ENCODE data around the gene STK32C.

The STK32C gene

DNA sequence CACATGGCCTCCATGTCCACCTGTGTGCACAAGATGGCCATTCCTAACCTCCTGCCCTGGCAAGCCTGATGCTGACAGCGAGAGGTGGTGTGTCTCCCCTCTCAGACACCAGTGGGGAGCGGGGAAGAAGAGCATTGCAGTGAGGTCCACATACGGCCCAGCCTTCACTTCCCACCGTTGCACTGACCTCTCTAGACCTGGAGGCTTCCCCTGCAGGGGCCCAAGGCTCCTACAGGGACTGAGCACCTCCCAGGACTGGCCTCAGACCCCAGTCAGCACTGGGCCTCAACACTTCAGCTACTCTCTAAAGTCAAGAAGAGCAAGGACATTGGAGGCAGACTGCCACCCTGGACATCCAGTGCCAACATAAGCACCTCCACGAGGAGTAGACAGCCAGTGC is 15.9 kb downstream of the STK32C start:
- FAIRE-seq (no peak), DNase-seq (ENCODE audit: extremely low spot score, insufficient read length, low read depth) (no peak)

DNA sequence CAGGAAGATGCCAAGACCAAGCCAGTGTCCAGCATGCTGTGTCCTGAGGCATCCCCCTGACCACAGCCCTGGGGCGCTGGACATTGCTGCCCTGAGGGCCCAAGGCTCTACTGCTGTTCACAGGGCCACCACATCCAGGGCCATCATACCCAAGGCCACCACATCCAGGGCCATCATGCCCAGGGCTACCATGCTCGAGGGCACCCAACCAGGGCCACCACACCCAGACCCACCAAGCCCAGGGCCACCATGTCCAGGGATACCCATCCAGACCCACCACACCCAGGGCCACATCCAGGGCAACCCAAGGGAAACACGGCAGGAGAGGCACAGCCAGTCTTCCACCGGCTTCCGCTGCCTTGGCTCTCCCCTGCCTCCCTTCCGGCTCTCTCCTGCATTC is 17.1 kb downstream of the STK32C start:
- no peak for FAIRE-seq
- no peak for DNase-seq (ENCODE audit: extremely low spot score, insufficient read length, low read depth)

DNA sequence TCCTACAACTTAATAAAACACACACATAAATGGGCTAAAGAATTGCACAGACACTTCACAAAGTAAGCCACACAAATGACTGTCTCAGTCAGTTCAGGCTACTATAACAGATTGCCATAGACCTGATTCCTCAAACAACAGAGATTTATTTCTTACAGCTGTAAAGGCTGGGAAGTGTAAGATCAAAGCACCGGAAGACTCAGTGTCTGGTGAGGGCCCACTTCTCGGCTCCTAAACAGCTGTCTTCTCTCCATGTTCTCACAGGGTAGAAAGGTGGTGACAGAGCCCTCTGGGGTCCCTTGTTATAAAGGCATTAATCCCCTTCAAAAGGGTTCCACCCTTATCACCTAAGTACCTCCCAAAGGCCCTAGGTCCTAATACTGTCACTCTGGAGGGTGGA is 18.3 kb downstream of the STK32C start:
- FAIRE-seq (no peak), DNase-seq (ENCODE audit: extremely low spot score, insufficient read length, low read depth) (no peak)

DNA sequence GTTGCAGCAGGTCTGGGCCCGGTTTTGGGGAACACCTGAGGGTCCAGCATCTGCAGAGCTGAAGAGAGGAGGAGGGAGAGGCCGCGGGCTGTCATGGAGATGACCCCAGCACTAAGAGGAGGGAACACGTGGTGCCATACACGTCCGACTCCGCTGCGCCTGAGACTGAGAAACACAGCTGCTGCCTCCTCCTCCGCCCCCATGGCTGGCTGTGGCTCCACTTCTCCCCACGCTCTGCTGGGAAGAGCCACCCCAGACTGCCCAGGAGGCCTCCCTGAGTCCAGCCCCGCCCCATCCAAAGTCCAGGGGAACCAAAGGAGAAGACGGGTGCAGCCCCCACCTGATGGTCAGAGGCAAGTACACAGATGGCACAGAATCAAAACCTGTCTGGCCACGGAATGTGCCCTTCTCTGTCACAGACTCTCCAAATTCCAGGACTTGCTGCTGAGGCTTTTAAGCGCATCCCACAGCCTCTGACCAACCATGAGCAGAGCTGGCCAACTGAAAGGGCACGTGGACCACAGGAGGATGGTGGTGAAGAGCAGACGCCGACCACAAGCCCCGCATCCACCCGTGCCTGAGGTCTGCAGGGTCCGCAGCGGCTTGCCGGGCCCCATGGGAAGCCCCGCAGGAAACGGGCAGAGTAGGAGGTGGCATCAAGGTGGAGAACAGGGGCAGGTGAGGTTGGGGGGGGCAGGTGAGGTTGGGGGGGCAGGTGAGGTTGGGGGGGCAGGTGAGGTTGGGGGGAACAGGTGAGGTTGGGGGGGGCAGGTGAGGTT is 24.0 kb downstream of the STK32C start:
- FAIRE-seq (no peak), DNase-seq (ENCODE audit: extremely low spot score, insufficient read length, low read depth) (no peak)

DNA sequence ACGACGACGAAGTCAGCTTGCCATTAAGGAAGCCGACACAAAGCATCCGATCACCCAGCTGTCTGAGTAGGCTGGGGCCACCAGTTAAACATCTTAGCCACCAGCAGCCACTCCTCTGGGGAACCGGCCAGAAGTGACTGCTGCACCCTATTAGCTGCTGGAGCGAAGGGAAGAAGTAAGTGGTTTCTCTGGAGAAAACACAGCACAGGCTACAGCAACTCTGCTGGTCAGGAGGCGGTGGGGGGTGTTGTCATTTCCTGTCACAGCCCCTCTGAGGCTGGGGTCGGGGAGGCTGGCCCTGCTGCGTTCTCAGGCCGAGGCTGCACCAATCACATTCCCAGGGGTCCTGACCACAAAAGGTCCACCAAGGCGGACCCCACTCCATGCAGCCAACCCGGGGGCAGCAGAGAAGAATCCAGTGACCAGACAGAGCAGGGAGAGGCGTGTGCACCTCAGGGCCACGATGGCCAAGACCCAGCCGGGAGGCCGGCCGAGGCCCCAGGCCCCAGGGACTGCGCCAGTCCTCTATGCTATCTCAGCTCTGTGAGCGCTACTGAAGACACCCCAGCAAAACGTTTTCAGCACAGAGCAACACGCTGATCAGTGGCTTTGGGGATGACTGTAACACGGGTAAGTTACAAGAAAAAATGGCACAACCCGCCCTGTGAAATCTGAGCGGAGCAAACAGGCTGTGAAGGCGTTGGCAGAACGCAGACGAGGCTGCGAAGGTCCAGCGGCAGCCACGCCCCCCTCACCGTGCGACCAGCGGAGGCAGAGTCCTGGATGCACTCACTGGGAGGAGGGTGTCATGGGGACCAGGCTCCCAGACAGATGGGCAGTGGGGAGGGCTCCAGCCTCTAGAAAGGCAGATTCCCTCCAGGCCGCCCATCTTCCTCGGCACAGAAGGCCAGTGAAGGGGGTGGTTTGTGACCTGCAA is 24.8 kb downstream of the STK32C start:
- FAIRE-seq (no peak), DNase-seq (ENCODE audit: extremely low spot score, insufficient read length, low read depth) (no peak)

DNA sequence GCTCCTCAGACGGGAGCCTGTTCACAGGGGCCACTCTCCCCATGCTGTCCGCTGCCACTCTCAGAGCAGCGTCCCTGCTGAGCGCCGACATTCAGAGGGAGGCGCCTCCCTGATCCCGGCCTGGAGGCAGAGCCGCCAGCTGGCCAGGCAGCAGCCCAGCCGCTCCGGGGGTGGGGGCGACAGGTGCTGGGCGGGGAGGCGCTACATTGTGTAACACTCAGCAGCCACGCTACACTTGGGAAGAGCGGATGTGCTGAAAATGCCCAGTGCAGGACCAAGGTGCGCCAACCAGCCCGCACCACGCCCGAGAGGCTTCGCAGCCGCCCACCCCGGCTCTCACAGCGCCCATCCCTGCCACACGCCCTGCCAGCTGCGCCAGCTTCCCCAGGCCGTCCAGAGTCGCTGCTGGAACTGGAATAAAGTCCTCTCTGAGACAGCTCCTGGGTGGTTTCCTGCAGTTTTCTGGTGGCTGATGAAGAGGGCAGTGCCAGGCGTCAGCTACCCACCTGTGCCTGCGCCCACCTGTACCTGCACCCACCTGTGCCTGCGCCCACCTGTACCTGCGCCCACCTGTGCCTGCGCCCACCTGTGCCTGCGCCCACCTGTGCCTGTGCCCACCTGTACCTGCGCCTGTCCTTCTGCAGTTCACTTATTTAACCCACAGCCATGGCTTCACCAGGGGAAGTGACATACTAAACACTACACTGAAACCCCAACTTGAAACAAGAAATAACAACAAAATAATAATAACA is 25.7 kb downstream of the STK32C start:
- FAIRE-seq (no peak), DNase-seq (ENCODE audit: extremely low spot score, insufficient read length, low read depth) (no peak)

DNA sequence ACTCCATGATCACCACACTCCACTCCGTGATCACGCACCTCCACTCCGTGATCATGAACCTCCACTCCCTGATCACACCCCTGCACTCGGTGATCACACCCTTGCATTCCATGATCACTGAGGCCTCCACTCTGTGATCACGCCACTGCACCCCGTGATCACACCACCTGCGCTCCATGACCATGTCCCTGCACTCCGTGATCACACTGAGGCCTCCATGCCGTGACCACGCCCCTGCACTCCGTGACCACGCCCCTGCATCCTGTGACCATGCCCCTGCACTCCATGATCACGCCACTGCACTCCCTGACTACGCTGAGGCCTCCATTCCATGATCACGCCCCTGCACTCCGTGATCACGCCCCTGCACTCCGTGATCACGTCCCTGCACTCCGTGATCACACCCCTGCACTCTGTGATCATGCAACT is 27.1 kb downstream of the STK32C start:
- DNase-seq (ENCODE audit: extremely low spot score, insufficient read length, low read depth) (no peak), FAIRE-seq (no peak)

DNA sequence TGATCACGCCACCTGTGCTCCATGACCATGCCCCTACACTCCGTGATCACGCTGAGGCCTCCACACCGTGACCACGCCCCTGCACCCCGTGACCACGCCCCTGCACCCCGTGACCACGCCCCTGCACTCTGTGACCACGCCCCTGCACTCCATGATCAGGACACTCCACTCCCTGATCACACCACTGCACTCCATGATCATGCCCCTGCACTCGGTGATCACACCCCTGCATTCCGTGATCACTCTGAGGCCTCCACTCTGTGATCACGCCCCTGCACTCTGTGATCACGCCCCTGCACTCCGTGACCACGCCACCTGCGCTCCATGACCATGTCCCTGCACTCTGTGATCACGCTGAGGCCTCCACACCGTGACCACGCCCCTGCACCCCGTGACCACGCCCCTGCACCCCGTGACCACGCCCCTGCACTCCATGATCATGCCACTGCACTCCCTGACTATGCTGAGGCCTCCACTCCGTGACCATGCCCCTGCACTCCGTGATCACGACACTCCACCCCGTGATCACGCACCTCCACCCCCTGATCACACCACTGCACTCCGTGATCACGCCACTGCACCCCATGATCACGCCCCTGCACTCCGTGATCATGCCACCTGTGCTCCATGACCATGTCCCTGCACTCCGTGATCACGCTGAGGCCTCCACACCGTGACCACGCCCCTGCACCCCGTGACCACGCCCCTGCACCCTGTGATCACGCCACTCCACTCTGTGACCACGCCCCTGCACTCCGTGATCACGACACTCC is 27.7 kb downstream of the STK32C start:
- DNase-seq (ENCODE audit: extremely low spot score, insufficient read length, low read depth) (no peak), FAIRE-seq (no peak)

DNA sequence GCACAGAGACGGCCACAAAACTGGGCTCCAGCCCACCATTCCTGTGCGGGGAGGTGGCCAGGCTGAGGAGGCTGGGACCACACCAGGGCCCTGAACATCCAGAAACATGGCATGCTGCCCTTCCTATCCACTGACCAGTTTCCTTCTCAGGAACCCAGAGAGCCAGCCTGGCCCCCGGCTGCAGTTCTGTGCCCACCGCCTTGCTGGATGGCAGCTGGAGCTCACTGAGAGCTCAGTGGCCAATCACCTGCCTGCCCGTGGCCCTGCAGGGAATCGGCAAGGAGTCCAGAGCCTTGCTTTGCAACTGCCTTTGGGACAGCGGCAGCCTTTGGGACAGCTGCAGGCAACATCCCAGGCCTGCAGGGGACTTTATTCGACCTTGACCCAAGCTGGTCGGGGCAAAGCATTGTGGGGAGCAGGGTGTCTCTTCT is 30.4 kb downstream of the STK32C start:
- DNase-seq (ENCODE audit: extremely low spot score, insufficient read length, low read depth) (no peak), FAIRE-seq (no peak)

DNA sequence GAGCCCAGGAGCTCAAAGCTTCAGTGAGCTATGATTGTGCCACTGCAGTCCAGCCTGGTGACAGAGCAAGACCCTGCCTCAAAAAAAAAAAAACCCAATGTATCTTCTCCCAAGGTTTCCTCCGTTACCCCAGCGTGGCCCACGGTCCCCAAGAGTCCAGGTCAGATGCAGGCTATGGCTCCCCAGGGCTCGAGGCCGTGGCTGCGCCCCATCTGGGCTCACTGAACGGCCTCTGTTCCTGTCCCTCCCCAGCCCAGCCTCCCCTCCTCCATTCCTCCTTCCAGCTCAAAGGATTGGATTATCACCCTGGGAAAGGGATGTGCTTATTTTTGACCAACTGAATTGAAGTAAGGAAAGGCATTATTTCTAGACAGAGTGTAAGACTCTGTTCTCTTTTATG is 31.0 kb downstream of the STK32C start:
- DNase-seq (ENCODE audit: extremely low spot score, insufficient read length, low read depth): no peak
- no peak for FAIRE-seq

DNA sequence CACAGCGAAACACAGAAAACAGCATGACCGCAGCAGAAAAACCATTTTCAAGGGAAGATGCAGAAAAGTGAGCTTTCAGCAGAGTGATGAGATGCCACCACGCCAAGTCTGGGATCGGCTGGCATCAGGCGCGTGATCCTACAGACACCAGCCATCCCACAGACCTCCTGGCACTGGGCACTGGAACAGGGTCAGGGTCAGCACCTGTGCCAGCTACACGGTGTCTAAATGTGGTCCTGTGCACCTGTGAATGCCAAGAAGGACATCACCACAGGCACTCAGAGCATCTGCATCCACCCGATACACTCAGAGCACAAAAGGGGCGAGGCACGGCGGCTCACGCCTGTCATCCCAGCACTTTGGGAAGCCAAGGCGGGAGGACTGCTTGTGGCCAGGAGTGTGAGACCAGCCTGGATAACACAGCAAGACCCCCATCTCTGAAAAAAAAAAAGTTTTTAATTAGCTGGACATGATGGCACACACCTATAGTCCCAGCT is 31.5 kb downstream of the STK32C start:
- DNase-seq (ENCODE audit: extremely low spot score, insufficient read length, low read depth) (no peak), FAIRE-seq (no peak)

DNA sequence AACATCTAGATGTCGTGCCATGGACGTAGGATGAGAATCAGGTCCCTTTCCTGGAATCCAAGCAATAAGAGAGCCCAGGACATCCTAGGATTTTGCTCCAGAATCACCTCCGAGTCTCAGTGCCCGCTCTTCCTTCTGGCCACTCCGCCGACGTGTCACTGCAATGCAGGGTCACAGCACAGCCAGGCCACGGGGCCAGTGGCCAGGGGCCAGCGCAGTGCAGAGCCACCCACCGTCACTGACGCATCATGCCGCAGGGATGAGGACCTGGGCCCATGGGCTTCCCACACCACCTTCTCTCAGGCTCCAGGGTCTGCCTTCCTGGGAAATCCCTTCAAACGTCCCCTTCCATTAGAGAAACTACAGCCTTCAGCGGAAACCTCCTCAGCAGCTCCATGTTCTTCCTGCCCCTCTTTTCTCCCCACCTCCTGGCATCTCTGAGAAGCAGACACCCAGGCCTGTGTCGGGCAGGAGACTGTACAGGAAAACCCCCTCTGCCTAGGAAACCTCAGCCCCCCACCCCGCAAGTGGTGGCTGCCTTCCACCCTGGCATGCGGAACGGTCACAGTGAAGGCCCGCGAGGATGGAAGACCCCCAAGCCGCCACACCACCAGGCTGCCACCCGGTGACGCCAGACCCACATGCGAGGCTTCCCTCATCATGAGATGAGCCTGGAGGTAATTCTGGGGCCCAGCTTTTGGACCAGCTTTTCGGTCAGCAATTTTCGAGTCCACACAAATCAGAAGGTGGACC is 32.1 kb downstream of the STK32C start:
- DNase-seq (ENCODE audit: extremely low spot score, insufficient read length, low read depth) (no peak), FAIRE-seq (no peak)

DNA sequence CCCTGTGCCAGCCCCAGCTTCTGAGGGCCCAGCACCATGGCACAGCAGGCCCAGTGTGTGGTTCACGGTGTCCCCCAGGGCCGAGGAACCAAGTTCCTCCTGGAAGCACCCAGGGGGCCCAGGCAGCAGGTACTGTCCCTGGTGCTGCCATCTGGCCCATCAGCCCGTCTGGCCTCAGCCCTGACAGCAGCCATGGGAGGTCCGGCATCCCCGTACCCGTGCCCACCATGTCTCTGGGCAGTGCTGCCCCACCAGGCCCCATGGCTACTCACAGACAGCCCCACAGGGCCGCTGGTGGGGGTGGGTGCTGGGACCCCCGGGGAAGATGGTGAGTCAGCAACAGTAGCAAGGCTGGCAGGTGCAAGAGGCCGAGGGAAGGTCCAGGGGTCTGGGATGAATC is 32.8 kb downstream of the STK32C start:
- DNase-seq (ENCODE audit: extremely low spot score, insufficient read length, low read depth): no peak
- no peak for FAIRE-seq

DNA sequence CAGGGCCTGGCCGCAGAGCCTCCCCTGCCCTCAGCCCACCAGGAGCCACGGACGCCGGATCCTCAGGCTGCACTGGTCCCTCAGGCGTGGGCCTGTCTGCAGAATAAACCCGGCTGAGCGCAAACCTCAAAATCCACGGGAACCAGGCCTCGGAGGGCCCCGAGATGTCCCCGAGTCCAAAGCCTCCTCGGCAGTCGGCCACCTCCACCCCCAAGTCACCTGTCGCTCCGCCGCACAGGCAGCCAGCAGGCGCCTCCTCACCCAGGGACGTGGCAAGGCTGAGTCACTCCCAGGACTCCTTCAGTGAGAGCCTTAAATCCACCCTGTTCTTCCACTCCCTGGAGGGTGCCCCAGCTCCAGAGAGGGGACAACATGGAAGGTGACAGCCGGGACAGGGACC is 33.2 kb downstream of the STK32C start:
- no peak for DNase-seq (ENCODE audit: extremely low spot score, insufficient read length, low read depth)
- FAIRE-seq: no peak

DNA sequence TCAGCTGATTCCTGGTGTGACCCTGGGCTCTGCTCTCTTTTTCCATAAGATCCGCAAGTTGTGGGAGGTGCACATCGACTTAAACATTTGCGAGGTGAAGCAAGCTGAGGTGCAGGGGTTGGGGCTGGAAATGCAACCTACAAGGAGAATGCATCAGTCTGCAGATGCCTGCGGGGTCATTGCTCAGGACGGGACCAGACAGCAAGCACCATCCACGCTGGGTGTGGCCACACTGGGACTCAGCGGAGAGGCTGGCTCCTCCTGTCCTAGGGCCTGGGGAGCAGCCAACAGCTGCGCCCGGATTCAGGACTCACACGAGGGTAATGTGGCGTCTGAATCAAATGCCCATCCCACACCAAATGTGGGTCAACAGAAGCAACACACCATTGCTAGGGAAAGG is 33.8 kb downstream of the STK32C start:
- DNase-seq (ENCODE audit: extremely low spot score, insufficient read length, low read depth) (no peak), FAIRE-seq (no peak)

DNA sequence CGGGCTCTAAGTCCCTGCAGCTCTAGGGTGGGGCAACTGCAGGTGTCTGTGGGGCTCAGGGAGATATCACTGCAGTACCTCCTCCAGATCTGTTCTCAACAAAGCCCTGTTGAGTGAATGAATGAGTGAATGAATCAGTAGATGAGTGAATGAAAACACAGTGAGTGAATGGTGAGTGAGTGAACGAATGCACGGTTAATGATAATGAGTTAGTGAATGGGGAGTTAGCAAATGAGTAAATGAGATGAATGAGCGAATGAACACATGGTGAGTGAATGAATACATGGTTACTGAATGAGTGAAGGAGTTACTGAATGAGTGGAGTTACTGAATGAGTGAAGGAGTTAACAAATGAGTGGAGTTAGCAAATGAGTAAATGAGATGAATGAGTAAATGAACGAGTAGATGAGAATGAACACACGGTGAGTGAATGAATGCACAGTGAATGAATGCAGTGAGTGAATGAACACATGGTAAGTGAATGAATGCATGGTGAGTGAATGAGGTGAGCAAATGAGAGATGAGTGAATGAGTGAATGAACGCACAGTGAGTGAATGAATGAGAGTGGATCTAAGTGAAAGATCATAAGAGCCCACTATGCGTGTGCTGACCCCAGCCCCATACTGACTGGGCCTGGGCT is 34.3 kb downstream of the STK32C start:
- no peak for DNase-seq (ENCODE audit: extremely low spot score, insufficient read length, low read depth)
- no peak for FAIRE-seq

DNA sequence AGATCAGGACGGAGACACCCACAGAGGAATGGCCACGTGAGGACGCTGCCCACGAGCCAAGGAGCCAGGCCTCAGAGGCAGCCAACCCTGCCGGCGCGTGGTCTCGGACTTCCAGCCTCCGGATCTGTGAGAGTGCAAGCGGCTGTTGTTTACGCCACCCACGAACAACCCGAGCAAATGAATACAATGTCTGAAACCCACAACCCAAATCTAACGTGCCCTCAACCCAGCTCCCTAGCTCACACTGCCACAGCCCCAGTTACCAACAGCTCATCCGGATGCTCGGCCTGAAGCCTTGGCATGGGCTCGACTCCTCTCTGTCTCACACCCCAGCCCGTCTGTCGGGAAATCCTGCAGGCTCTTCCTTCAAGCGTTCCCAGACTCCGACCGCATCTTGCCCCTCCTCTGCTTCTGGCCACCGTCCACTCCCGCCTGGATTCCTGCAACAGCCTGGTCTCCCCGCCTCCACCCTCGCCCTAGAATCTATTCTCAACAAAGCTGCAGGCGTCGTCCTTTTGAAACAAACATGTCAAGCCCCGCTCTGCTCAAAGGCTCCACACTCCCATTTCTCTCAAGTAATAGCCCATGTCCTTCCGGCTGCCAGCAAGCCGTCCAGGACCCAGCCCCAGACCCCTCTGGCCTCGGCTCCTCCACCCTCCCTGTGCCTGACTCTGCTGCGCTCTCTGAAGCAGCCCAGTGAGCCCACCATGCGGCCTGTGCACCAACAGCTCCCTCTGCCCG is 35.3 kb downstream of the STK32C start:
- DNase-seq (ENCODE audit: extremely low spot score, insufficient read length, low read depth): no peak
- FAIRE-seq: no peak

Measured in GM18507 (cell line).